MM.1S (cell line): ENCODE results near the gene ARR3.

Source experiments
- DNase-seq: peaks from one replicate; pipeline ENCODE4 v3.0.0-alpha.2; 2015
- H2AFZ ChIP-seq: fragments of 300-600 bp; sonication (generic); 2 replicates; pipeline ENCODE4 v1.6.0; 2016; ENCODE audit warnings: antibody characterized with exemption, low read length
- H3F3A ChIP-seq: fragments of 300-600 bp; sonication (generic); 2 replicates; pipeline ENCODE4 v1.6.1; 2016; ENCODE audit warnings: mild to moderate bottlenecking, antibody characterized with exemption, low read length, moderate library complexity, mixed read lengths; ENCODE audit not compliant: insufficient read depth
- H3K27ac ChIP-seq: fragments of 300-600 bp; sonication (generic); 2 replicates; pipeline ENCODE4 v1.5.1; 2016; ENCODE audit warnings: mild to moderate bottlenecking, low read length
- H3K27me3 ChIP-seq: fragments of 300-600 bp; sonication (generic); replicated peaks from 2 replicates; pipeline ENCODE4 v1.6.0; 2016; ENCODE audit warnings: low read length; ENCODE audit not compliant: insufficient read depth
- H3K36me3 ChIP-seq: fragments of 300-600 bp; sonication (generic); replicated peaks from 2 replicates; pipeline ENCODE4 v1.6.1; 2016; ENCODE audit warnings: mild to moderate bottlenecking, low read length, mixed read lengths; ENCODE audit not compliant: insufficient read depth
- H3K4me1 ChIP-seq: fragments of 300-600 bp; sonication (generic); 2 replicates; pipeline ENCODE4 v1.6.1; 2016; ENCODE audit warnings: low read length, mixed read lengths
- H3K4me2 ChIP-seq: fragments of 300-600 bp; sonication (generic); 2 replicates; pipeline ENCODE4 v1.6.0; 2016; ENCODE audit warnings: low read depth, low read length
- H3K4me3 ChIP-seq: fragments of 300-600 bp; sonication (generic); 2 replicates; pipeline ENCODE4 v1.5.1; 2016; ENCODE audit warnings: low read length, mixed read lengths
- H3K79me2 ChIP-seq: fragments of 300-600 bp; sonication (generic); 2 replicates; pipeline ENCODE4 v1.6.1; 2016; ENCODE audit warnings: mixed run types, low read length, mixed read lengths
- H3K9ac ChIP-seq: fragments of 300-600 bp; sonication (generic); 2 replicates; pipeline ENCODE4 v1.6.1; 2016; ENCODE audit warnings: low read length, mixed read lengths
- H3K9me2 ChIP-seq: fragments of 300-600 bp; sonication (generic); replicated peaks from 2 replicates; pipeline ENCODE4 v1.6.1; 2016; ENCODE audit warnings: mild to moderate bottlenecking, low read length, mixed read lengths; ENCODE audit not compliant: insufficient read depth
- H3K9me3 ChIP-seq: fragments of 300-600 bp; sonication (generic); replicated peaks from 2 replicates; pipeline ENCODE4 v1.6.1; 2016; ENCODE audit warnings: mild to moderate bottlenecking, low read length, mixed read lengths; ENCODE audit not compliant: insufficient read depth
- H4K20me1 ChIP-seq: fragments of 300-600 bp; sonication (generic); 2 replicates; pipeline ENCODE4 v1.6.1; 2016; ENCODE audit warnings: mild to moderate bottlenecking, low read length, moderate library complexity, mixed read lengths; ENCODE audit not compliant: insufficient read depth
- CTCF ChIP-seq: fragments of 300-600 bp; sonication (generic); IDR thresholded peaks from 2 replicates; pipeline ENCODE4 v1.5.1; 2016; ENCODE audit warnings: antibody characterized with exemption, low read length, mixed read lengths
- EZH2 ChIP-seq: fragments of 300-600 bp; sonication (generic); optimal IDR thresholded peaks from 2 replicates; pipeline ENCODE3; 2017; ENCODE audit warnings: low read depth, mild to moderate bottlenecking, antibody characterized with exemption, low read length, mixed read lengths
- EZH2phosphoT487 ChIP-seq: fragments of 300-600 bp; sonication (generic); IDR thresholded peaks from 2 replicates; pipeline ENCODE4 v1.6.1; 2018; ENCODE audit warnings: antibody characterized with exemption, low read length

The ARR3 gene

GRCh38 chrX:70226687-70227086 is 41.4 kb upstream of the ARR3 start:
- no peak overlapping the region for H3K9ac ChIP-seq
- H3F3A ChIP-seq: no peaks in the 10 kb centered on the region
- no peak overlapping the region for H3K4me3 ChIP-seq
- H3K9me2 ChIP-seq: no peaks in the 10 kb centered on the region
- no peaks in the 10 kb centered on the region for H3K79me2 ChIP-seq
- H3K4me2 ChIP-seq: no peak overlapping the region
- TF ChIP-seq CTCF (no peak), EZH2phosphoT487 (no peak)
- H3K4me1 ChIP-seq: no peaks in the 10 kb centered on the region
- H4K20me1 ChIP-seq: no peaks in the 10 kb centered on the region
- H2AFZ ChIP-seq: no peak overlapping the region
- no peak overlapping the region for H3K27ac ChIP-seq
- DNase-seq: no peak
- no peaks in the 10 kb centered on the region for H3K27me3 ChIP-seq
- no peaks in the 10 kb centered on the region for H3K9me3 ChIP-seq
- H3K36me3 ChIP-seq: no peaks in the 10 kb centered on the region

GRCh38 chrX:70231666-70232065 is 36.5 kb upstream of the ARR3 start:
- no peak for DNase-seq
- Histone ChIP-seq H3K4me3 (no peak overlapping the region), H3K27ac (no peak overlapping the region), H3K9me2 (no peaks in the 10 kb centered on the region), H3K9me3 (no peaks in the 10 kb centered on the region), H3K4me2 (no peak overlapping the region), H3K36me3 (no peaks in the 10 kb centered on the region), H3K4me1 (no peaks in the 10 kb centered on the region), H3F3A (no peaks in the 10 kb centered on the region), H3K9ac (no peak overlapping the region), H3K79me2 (no peaks in the 10 kb centered on the region), H4K20me1 (no peaks in the 10 kb centered on the region), H3K27me3 (no peaks in the 10 kb centered on the region), H2AFZ (no peak overlapping the region)
- TF ChIP-seq EZH2phosphoT487 (no peak), EZH2 (no peak), CTCF (no peak)

GRCh38 chrX:70234355-70234754 is 33.8 kb upstream of the ARR3 start, which contains the start of gene AWAT1:
TSS of gene AWAT1 (plus strand) at chrX:70234655. CDS start at chrX:70234696, 41 bp downstream.
- H3K9me2 ChIP-seq: no peaks in the 10 kb centered on the region
- TF ChIP-seq EZH2phosphoT487: no peak
- TF ChIP-seq CTCF: no peak
- no peak for TF ChIP-seq EZH2
- no peak within 1 kb of the TSS for H3K9ac ChIP-seq
- no peaks in the 10 kb centered on the region for H3K27me3 ChIP-seq
- no peaks in the 10 kb centered on the region for H3K36me3 ChIP-seq
- no peak for DNase-seq
- no peak within 1 kb of the TSS for H3K4me2 ChIP-seq
- no peaks in the 10 kb centered on the region for H3K4me1 ChIP-seq
- H3F3A ChIP-seq: no peaks in the 10 kb centered on the region
- no peaks in the 10 kb centered on the region for H3K79me2 ChIP-seq
- no peak within 1 kb of the TSS for H3K4me3 ChIP-seq
- no peaks in the 10 kb centered on the region for H4K20me1 ChIP-seq
- H2AFZ ChIP-seq: no peak within 1 kb of the TSS
- H3K27ac ChIP-seq: no peak within 1 kb of the TSS
- H3K9me3 ChIP-seq: no peaks in the 10 kb centered on the region
